Osteocyte (in vitro differentiated cells): Measurements from ENCODE around the gene RDX. TPM values are rescaled to one million over a fixed set of nuclear protein-coding genes. Genes with fewer than 3 reads are reported as not detected.

Experiments
- DNase-seq: peaks from one replicate; pipeline ENCODE4 v3.0.0; 2021; ENCODE audit warnings: mixed read lengths; ENCODE audit not compliant: unreplicated experiment; ENCODE audit errors: extremely low spot score
- H3K27ac Mint-ChIP-seq: one replicate; pipeline ENCODE4 v1.8.0; 2021; ENCODE audit warnings: mild to moderate bottlenecking, mixed read lengths; ENCODE audit not compliant: unreplicated experiment
- H3K27me3 Mint-ChIP-seq: one replicate; pipeline ENCODE4 v1.8.0; 2021; ENCODE audit warnings: mixed read lengths; ENCODE audit not compliant: unreplicated experiment
- H3K36me3 Mint-ChIP-seq: one replicate; pipeline ENCODE4 v1.8.0; 2021; ENCODE audit warnings: mixed read lengths; ENCODE audit not compliant: unreplicated experiment
- H3K4me1 Mint-ChIP-seq: one replicate; pipeline ENCODE4 v1.8.0; 2021; ENCODE audit warnings: mixed read lengths; ENCODE audit not compliant: unreplicated experiment
- H3K4me3 Mint-ChIP-seq: one replicate; pipeline ENCODE4 v1.8.0; 2021; ENCODE audit warnings: mild to moderate bottlenecking, moderate library complexity, mixed read lengths; ENCODE audit not compliant: unreplicated experiment
- H3K9me3 Mint-ChIP-seq: one replicate; pipeline ENCODE4 v1.8.0; 2021; ENCODE audit warnings: mixed read lengths; ENCODE audit not compliant: unreplicated experiment
- CTCF ChIP-seq: fragments of 200-600 bp; sonication (generic); IDR thresholded peaks from 2 replicates; pipeline ENCODE4 v1.5.0; 2021; ENCODE audit warnings: antibody characterized with exemption, mild to moderate bottlenecking, moderate library complexity
- total RNA-seq: library from RNA; stranded (reverse); gene quantifications from 2 replicates; pipeline ENCODE4 v1.2.1, GENCODE V29; 2021

RDX gene
- total RNA-seq, 1 donor from 2014 or later: 163 TPM

- Mint-ChIP-seq H3K27ac (no peak overlapping the region), H3K4me3 (no peak overlapping the region)
Measured at GRCh38 chr11:110337570-110338193, 41.3 kb upstream of the RDX start.

GRCh38 chr11:110336054-110336453 is 39.6 kb upstream of the RDX start:
- Mint-ChIP-seq H3K27ac (no peak overlapping the region), H3K4me3 (no peak overlapping the region), H3K9me3 (peaks cover 9% of the 10 kb centered on the region), H3K36me3 (no peaks in the 10 kb centered on the region), H3K4me1 (peaks cover 4% of the 10 kb centered on the region), H3K27me3 (no peaks in the 10 kb centered on the region)
- TF ChIP-seq CTCF: no peak
- DNase-seq: no peak

More at GRCh38 chr11:110337570-110338193, 41.3 kb upstream of the RDX start:
- no peak for TF ChIP-seq CTCF
- Mint-ChIP-seq H3K36me3 (no peaks in the 10 kb centered on the region), H3K27me3 (no peaks in the 10 kb centered on the region), H3K9me3 (no peaks in the 10 kb centered on the region), H3K4me1 (peaks cover 4% of the 10 kb centered on the region)
- DNase-seq: no peak

- TF ChIP-seq CTCF: no peak
- Mint-ChIP-seq H3K4me3 (no peak overlapping the region), H3K9me3 (peaks cover 9% of the 10 kb centered on the region), H3K27me3 (no peaks in the 10 kb centered on the region), H3K4me1 (peaks cover under 1% of the 10 kb centered on the region), H3K36me3 (no peaks in the 10 kb centered on the region), H3K27ac (no peak overlapping the region)
- DNase-seq: no peak
Measured at GRCh38 chr11:110335358-110335757, 38.9 kb upstream of the RDX start.

- no peak for TF ChIP-seq CTCF
- no peaks in the 10 kb centered on the region for H3K27me3 Mint-ChIP-seq
Measured at GRCh38 chr11:110331626-110332025, 35.2 kb upstream of the RDX start.

GRCh38 chr11:110329445-110329844 is 33.0 kb upstream of the RDX start:
- no peak for DNase-seq
- Mint-ChIP-seq H3K27ac (no peak overlapping the region), H3K9me3 (peaks cover 12% of the 10 kb centered on the region), H3K4me1 (peaks cover 11% of the 10 kb centered on the region), H3K4me3 (no peak overlapping the region), H3K27me3 (no peaks in the 10 kb centered on the region), H3K36me3 (no peaks in the 10 kb centered on the region)
- no peak for TF ChIP-seq CTCF

More at GRCh38 chr11:110331626-110332025, 35.2 kb upstream of the RDX start:
- peaks cover 11% of the 10 kb centered on the region for H3K4me1 Mint-ChIP-seq
- H3K27ac Mint-ChIP-seq: no peak overlapping the region
- no peaks in the 10 kb centered on the region for H3K36me3 Mint-ChIP-seq
- H3K4me3 Mint-ChIP-seq: no peak overlapping the region
- DNase-seq: no peak
- peaks cover 9% of the 10 kb centered on the region for H3K9me3 Mint-ChIP-seq
